GM13977 (cell line): ENCODE measurements around the gene TGM2.
A peak's percentile ranks its signal among the peaks of the same experiment; 100 is the strongest.

Source experiments
- DNase-seq: peaks from one replicate; pipeline ENCODE4 v3.0.0; 2012; ENCODE audit warnings: low spot score
- CTCF ChIP-seq: IDR thresholded peaks from 2 replicates; pipeline ENCODE4 v1.5.1; 2012; ENCODE audit warnings: mild to moderate bottlenecking, control low read depth; ENCODE audit not compliant: insufficient read depth; ENCODE audit errors: extremely low read depth, missing control alignments
- in situ Hi-C: fragments of 300-500 bp; cut with MboI; formaldehyde crosslinking; loops from one replicate; pipeline ENCODE4 v1.12.0; 2022; ENCODE audit warnings: low sequenced_read_pairs, low pct_unique_long_range_greater_than_20kb, mixed read lengths, inconsistent platforms; ENCODE audit not compliant: unreplicated experiment

The TGM2 gene

GRCh38 chr20:38098952-38099351 lies 66.1 kb downstream of the TGM2 start:
- no peak for DNase-seq
- in situ Hi-C loops = no loop called here
- no peak for TF ChIP-seq CTCF

GRCh38 chr20:38095017-38095686 lies 69.9 kb downstream of the TGM2 start:
- in situ Hi-C loops = no loop called here
- no peak for TF ChIP-seq CTCF
- DNase-seq = no peak

- in situ Hi-C loops = no loop called here
- peak; percentile 73 for DNase-seq
- TF ChIP-seq CTCF = no peak
Observed at GRCh38 chr20:38094373-38094891, 70.6 kb downstream of the TGM2 start.

GRCh38 chr20:38093641-38094077 lies 71.4 kb downstream of the TGM2 start:
- no peak for TF ChIP-seq CTCF
- DNase-seq = no peak
- in situ Hi-C loops = no loop called here

GRCh38 chr20:38092915-38093314 lies 72.2 kb downstream of the TGM2 start:
- in situ Hi-C loops = no loop called here

GRCh38 chr20:38092260-38092857 lies 72.7 kb downstream of the TGM2 start:
- DNase-seq = no peak
- in situ Hi-C loops = no loop called here

More at GRCh38 chr20:38092915-38093314, 72.2 kb downstream of the TGM2 start:
- TF ChIP-seq CTCF = no peak
- no peak for DNase-seq

More at GRCh38 chr20:38092260-38092857, 72.7 kb downstream of the TGM2 start:
- no peak for TF ChIP-seq CTCF
